Epithelial cell of esophagus (primary cell): Measurements from ENCODE around the gene TRMO.
A peak's percentile ranks its signal among the peaks of the same experiment; 100 is the strongest.
"Not testable (repeated sequence)": the region's sequence is repeated elsewhere in the genome, so short reads cannot be mapped to it uniquely, and the experiment has no call there.

Experiments
- DNase-seq: peaks from one replicate; pipeline ENCODE4 v3.0.0; 2010; ENCODE audit warnings: low read depth
- H3K4me3 ChIP-seq: 2 replicates; pipeline ENCODE4 v1.5.1; 2011; ENCODE audit warnings: mild to moderate bottlenecking, low read length, control low read depth
- TF ChIP-seq, protein P1 (sequence below): IDR thresholded peaks from 2 replicates; pipeline ENCODE4 v1.5.1; 2011; ENCODE audit warnings: low read depth, mild to moderate bottlenecking, low read length, control low read depth, inconsistent platforms; ENCODE audit not compliant: insufficient read depth; ENCODE audit errors: missing control alignments

The TRMO gene

DNA sequence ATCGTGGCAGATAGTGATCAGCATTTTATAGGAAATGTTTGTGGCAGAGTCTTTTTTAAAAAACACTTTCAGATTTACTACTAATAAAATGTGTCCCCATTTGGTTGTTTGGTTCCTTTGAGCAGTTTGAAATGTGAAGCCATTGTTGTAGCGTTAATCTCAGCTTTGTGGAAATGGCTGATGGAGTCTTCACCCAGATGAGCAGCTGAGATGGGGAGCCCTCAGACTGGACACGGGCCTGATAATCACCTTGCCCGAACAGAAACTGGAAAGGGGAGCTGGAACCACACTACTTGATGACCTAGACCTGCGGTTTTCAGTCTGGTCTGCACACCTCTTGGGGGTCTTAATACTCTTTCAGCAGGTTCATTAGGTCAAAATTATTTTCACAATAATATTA is 40.3 kb upstream of the TRMO start:
- no peak for DNase-seq
- H3K4me3 ChIP-seq: no peak overlapping the region
- TF ChIP-seq, protein P1, sequence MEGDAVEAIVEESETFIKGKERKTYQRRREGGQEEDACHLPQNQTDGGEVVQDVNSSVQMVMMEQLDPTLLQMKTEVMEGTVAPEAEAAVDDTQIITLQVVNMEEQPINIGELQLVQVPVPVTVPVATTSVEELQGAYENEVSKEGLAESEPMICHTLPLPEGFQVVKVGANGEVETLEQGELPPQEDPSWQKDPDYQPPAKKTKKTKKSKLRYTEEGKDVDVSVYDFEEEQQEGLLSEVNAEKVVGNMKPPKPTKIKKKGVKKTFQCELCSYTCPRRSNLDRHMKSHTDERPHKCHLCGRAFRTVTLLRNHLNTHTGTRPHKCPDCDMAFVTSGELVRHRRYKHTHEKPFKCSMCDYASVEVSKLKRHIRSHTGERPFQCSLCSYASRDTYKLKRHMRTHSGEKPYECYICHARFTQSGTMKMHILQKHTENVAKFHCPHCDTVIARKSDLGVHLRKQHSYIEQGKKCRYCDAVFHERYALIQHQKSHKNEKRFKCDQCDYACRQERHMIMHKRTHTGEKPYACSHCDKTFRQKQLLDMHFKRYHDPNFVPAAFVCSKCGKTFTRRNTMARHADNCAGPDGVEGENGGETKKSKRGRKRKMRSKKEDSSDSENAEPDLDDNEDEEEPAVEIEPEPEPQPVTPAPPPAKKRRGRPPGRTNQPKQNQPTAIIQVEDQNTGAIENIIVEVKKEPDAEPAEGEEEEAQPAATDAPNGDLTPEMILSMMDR: no peak

DNA sequence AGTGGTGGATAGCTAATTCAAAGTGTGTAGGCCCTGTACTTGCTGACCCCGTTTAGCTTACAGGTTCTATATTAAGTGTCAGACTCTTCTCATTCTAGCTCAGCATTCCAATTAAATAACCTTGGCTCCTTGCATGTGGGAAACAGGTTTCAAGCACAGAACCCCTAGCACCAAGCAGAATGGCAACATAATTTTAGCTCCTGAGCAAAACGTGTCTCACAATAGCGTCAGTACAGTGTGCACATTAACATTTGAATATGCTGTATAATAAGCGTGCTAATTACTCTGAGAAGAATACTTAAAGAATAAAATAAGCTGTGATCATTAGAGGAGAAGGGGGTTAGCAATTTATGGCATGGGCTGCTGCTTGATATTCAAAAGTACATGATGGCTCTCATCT is 39.8 kb upstream of the TRMO start:
- no peak for DNase-seq
- TF ChIP-seq, protein P1: no peak

DNA sequence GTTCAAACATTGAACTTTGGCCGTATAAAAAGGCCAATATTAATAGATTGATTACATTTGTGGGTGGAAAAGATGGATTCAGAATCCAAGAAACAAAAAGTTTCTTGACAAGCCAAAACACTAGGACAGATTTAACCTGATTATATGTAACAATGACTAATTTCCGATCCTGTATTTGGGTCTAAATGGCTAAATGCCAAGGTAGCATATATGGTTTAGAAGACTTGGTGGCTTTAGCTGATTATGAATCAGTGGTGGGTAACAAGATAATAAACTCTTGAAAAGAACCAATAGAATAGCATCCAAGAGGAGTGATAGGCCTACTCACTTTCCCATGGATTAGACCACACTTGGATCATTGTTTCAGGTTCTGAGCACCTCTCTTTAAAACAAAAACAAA is 39.1 kb upstream of the TRMO start:
- no peak overlapping the region for H3K4me3 ChIP-seq
- TF ChIP-seq, protein P1: no peak
- DNase-seq: no peak

More for the DNA sequence above, 39.8 kb upstream of the TRMO start:
- H3K4me3 ChIP-seq: no peak overlapping the region

DNA sequence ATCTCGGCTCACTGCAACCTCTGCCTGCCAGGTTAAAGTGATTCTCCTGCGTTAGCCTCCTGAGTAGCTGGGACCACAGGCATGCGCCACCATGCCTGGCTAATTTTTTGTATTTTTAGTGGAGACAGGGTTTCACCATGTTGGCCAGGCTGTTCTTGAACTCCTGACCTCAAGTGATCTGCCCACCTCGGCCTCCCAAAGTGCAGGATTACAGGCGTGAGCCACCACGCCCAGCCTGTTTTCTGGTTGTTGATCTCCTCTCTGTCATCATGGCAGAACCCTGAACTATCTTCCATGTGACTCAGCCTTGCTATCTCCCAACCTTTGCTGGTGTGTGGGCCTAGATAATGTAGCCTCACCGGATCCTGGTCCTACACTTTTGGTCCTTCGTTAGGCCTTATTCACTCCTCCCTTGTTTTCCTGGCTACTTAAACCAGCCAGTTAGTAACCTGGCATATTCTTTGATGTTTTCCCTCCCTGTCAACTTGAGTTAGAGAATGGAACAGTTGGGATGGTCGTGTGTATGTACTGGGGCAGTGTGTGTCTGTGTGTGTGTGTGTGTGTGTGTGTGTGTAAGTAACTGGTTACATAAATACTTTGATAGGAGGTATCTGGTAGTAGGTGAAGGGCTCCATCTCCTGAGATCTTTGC is 38.5 kb upstream of the TRMO start:
- not testable (repeated sequence) for DNase-seq

DNA sequence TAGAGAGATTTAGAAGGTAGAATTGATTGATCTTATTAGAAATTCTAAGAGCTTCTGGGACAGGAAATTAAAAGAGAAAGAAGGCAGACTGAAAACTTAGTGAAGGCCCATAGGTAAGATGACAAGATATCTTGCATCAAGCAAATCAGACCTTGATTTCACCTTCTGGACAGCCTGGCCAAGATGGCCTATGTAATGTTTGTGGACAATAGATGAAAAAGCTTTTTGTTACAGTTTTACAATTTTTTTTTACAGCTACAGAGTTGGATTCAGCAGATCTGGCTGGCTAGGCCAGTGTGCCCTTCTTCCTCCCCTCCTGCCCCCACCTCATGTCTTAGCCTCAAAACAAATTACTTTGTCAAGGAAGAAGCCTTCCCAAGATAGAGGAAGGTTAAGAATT is 37.3 kb upstream of the TRMO start:
- TF ChIP-seq, protein P1: no peak
- no peak overlapping the region for H3K4me3 ChIP-seq
- no peak for DNase-seq

More for the DNA sequence above, 38.5 kb upstream of the TRMO start:
- not testable (repeated sequence) for H3K4me3 ChIP-seq

DNA sequence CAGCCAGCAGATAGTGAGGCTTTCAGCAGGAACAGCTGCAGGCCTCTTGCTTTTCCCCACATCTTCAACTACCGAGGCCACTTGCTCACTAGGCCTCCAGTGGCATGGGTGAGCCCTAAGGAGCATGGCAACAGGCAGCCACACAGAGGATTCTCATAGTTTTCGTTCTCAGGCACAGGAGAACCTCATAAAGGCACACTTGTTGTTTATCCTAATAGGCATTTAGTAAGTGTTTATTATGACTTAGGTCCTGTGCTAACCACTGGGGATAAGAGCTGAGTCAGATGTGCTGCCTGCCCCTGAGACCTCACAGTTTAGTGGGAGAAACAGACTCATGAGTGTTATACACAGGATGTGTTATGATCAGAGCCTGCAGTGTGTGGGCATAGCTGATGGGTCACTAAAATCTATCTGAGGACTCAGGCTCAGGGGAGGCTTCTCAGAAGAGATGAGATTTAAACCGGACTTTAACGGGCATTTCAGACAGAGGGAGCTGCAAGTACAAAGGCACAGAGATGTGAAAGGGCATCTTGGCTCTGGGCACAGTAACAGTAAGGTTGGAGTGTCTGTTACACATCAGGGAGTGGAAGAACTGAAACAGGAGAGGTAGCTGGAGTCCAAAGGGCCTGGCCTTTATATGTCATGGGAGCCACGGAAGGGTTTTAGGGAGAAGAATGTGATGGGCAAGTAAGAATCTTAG is 36.7 kb upstream of the TRMO start:
- H3K4me3 ChIP-seq: no peak overlapping the region
- TF ChIP-seq, protein P1: no peak
- DNase-seq: peak; percentile 9

DNA sequence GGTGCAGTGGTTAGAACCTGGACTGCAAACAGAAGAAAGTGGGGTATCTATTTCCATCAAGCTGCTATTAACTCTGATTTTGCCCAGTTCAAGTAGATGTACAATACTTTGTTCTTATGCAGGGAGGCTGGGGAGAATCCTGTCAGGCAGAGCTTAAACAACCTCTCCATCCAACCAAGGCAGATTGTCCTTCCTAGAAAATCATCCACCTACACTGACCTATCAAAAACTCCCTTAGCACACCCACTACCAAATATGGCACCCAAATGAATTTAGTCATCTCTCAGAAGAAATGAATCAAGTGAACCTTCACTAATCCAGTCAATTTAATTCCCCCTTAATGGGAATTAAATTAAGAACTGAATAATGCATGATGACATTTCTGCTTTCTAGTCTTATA is 34.0 kb upstream of the TRMO start:
- no peak overlapping the region for H3K4me3 ChIP-seq
- DNase-seq: no peak
- TF ChIP-seq, protein P1: no peak
